ENCODE measurements around the gene ANTKMT. TPM values are rescaled to one million over a fixed set of nuclear protein-coding genes. Genes with fewer than 3 reads are reported as not detected.

ANTKMT gene
- total RNA-seq, 2 donors from 2014 or later: 29.7 to 46.7 TPM

DNA sequence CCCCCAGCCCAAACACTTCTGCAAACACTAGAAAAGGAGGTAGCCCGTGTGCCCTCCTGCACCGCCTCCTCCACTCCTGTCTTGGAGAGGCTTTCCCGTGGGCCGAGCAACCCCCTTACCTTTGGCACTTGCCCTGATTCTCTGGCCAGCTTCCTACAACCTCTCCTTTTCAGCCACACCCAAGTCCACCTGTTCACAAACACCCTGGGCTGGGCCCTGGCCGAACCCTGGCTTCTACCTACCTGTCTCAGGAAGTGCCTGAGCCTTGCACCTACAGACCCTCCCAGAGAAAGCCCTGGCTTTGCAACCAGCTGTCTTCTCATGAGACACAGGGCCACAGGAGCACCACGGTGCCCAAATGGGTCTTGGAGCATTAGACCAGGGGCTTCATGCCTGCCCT is 2.0 kb upstream of the ANTKMT start:
- Histone ChIP-seq H3K27me3 (replicated peaks; ENCODE audit: insufficient read depth) (no peaks in the 10 kb centered on the region), H3K27ac (no peak overlapping the region)

DNA sequence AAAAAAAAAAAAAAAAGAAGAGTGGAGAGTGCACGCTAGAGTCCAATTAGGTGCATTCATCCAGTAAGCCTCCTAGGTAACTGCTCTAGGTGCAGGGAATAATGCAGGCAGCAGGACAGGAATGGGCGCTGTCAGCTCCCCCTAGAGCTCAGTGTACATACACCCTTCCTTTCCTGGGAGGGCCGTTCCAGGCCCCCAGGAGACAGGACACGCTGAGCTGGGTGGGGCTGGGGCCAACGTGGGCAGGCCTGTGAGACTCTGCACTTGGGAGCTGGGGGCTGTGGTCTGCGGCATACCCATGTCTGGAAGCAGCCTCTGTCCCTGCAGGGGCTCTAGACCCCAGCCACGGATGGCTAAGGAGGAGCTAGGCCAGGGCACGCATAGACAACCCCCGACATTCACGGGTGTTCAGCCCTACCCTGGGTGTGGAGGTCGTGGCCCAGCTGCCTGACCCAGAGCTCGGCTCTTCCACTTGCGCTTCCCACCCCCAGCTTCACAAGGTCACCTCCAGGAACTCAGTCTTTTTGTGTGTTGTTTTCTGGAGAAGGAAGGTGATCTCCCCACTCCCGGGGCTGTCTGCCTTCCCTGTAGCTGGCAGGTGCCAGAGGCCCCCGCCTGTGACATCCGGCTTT is 1.0 kb upstream of the ANTKMT start:
- TF ChIP-seq, protein P1, sequence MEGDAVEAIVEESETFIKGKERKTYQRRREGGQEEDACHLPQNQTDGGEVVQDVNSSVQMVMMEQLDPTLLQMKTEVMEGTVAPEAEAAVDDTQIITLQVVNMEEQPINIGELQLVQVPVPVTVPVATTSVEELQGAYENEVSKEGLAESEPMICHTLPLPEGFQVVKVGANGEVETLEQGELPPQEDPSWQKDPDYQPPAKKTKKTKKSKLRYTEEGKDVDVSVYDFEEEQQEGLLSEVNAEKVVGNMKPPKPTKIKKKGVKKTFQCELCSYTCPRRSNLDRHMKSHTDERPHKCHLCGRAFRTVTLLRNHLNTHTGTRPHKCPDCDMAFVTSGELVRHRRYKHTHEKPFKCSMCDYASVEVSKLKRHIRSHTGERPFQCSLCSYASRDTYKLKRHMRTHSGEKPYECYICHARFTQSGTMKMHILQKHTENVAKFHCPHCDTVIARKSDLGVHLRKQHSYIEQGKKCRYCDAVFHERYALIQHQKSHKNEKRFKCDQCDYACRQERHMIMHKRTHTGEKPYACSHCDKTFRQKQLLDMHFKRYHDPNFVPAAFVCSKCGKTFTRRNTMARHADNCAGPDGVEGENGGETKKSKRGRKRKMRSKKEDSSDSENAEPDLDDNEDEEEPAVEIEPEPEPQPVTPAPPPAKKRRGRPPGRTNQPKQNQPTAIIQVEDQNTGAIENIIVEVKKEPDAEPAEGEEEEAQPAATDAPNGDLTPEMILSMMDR (IDR thresholded peaks at IDR 0.05): no peak
- ATAC-seq (ENCODE audit: insufficient number of reproducible peaks, low FRiP score, low read depth) (no peak), DNase-seq (ENCODE audit: low spot score) (no peak)
- Histone ChIP-seq H3K27me3 (replicated peaks; ENCODE audit: insufficient read depth) (no peaks in the 10 kb centered on the region), H3K36me3 (no peaks in the 10 kb centered on the region), H3K9me3 (no peaks in the 10 kb centered on the region), H3K4me1 (ENCODE audit: control insufficient read depth in 1 of 2, low read depth in 2 of 2) (peaks cover 17 to 37% of the 10 kb centered on the region in 2 donors), H3K4me3 (peak overlapping the region; percentile 97), H3K27ac (no peak overlapping the region)

More for the DNA sequence above, 2.0 kb upstream of the ANTKMT start:
- H3K9me3 ChIP-seq: no peaks in the 10 kb centered on the region
- no peak overlapping the region for H3K4me3 ChIP-seq
- ATAC-seq (ENCODE audit: insufficient number of reproducible peaks, low FRiP score, low read depth) (no peak), DNase-seq (ENCODE audit: low spot score) (no peak)
- TF ChIP-seq, protein P1 (IDR thresholded peaks at IDR 0.05): no peak
- no peaks in the 10 kb centered on the region for H3K36me3 ChIP-seq
- H3K4me1 ChIP-seq (ENCODE audit: control insufficient read depth in 1 of 2, low read depth in 2 of 2): peaks cover 21 to 42% of the 10 kb centered on the region in 2 donors

DNA sequence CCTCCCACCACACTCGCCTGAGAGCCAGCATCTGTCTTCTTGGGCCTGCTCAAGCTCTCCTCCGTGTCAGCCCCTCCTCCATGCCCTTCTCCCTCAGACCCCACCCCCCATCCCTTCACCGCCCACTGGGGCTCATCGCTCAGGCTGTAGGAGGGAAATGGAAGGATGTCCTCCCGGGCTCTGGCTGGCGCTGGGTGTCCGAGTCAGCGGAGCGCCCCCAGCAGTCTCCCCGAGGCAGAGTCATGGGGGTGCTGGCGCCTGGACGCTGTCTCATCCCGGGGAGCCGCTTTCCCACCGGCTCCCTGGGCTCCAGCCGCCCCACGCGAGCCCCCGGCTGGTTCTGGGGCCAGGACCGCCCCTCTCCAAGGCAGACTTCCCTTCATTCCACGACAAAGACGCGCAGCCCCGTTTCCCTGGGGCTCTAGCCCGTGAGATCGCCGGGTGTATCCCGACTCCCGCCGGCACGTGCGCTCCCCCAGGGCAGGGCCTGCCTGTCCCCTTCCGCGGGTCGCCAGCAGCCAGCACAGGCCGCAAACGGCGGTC is 428 bp upstream of the ANTKMT start:
- DNase-seq (ENCODE audit: low spot score): no peak
- peak overlapping the region; percentile 97 for H3K4me3 ChIP-seq
- H3K4me1 ChIP-seq (ENCODE audit: control insufficient read depth in 1 of 2, low read depth in 2 of 2): peaks cover 17 to 33% of the 10 kb centered on the region in 2 donors
- no peak for ATAC-seq (ENCODE audit: insufficient number of reproducible peaks, low FRiP score, low read depth)
- H3K27me3 ChIP-seq (replicated peaks; ENCODE audit: insufficient read depth): no peaks in the 10 kb centered on the region
- H3K9me3 ChIP-seq: no peaks in the 10 kb centered on the region
- peak overlapping the region; percentile 12 to 86 for H3K27ac ChIP-seq
- TF ChIP-seq, protein P1 (IDR thresholded peaks at IDR 0.05): no peak
- H3K36me3 ChIP-seq: no peaks in the 10 kb centered on the region

DNA sequence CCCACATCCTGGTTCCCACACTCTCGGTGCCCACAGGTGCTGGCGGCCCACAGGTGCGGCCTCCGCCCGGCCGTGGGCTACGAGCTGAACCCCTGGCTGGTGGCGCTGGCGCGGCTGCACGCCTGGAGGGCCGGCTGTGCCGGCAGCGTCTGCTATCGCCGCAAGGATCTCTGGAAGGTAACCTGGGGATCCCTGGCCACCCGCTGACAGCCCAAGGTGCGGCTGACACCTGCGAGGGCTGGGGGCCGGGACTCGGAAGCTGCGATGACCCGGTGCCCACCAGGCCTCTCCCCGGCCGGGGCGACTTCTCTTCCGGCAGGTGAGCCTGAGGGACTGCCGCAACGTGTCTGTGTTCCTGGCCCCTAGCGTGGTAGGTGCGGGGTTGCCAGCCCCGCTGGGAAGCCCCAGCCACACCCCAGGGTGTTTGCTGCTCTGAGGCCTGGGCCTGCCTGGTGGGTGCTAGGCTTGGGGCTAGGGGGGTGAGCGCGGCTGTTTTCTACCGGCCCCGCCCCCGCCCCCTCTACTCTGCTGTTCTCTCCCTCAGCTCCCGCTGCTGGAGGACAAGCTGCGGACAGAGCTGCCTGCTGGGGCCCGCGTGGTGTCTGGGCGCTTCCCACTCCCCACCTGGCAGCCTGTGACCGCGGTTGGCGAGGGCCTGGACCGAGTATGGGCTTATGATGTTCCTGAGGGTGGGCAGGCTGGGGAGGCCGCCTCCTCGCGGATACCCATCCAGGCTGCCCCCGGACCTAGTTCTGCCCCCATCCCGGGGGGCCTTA is 1.0 kb downstream of the ANTKMT start:
- no peak for DNase-seq (ENCODE audit: low spot score)
- Histone ChIP-seq H3K27me3 (replicated peaks; ENCODE audit: insufficient read depth) (no peaks in the 10 kb centered on the region), H3K9me3 (no peaks in the 10 kb centered on the region), H3K4me3 (peak overlapping the region; percentile 97), H3K36me3 (no peaks in the 10 kb centered on the region), H3K27ac (peak overlapping the region in 1 of 2 donors; percentile 86), H3K4me1 (ENCODE audit: control insufficient read depth in 1 of 2, low read depth in 2 of 2) (peaks cover 13 to 26% of the 10 kb centered on the region in 2 donors)
- TF ChIP-seq, protein P1 (IDR thresholded peaks at IDR 0.05): no peak
- no peak for ATAC-seq (ENCODE audit: insufficient number of reproducible peaks, low FRiP score, low read depth)
